GM21367 (cell line): Measurements from ENCODE around the gene CX3CL1.

ENCODE experiments used
- ATAC-seq: cut with Tn5 transposase; IDR thresholded peaks from one replicate; pipeline ENCODE4 v1.9.1; 2021; ENCODE audit not compliant: unreplicated experiment

Gene CX3CL1

DNA sequence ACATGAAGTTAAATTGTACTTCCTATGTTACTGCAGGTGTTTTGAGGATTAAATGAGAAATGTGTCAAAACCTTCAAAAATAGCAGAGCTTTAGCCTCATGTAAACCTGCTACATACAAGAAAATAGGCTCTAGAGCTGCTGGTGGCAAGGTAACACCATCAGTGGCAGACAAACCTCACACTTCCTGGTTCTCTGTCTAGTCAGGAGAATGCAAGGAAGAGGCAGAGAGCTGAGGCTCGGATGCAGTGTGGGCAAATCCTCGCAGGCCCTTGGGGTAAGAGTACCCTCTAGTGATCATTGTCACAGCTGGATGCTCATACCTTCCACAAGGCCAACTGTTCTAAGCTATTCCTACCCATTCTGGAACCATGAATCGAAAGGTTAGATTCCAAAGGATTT lies 60.7 kb downstream of the CX3CL1 start:
- ATAC-seq = no peak

DNA sequence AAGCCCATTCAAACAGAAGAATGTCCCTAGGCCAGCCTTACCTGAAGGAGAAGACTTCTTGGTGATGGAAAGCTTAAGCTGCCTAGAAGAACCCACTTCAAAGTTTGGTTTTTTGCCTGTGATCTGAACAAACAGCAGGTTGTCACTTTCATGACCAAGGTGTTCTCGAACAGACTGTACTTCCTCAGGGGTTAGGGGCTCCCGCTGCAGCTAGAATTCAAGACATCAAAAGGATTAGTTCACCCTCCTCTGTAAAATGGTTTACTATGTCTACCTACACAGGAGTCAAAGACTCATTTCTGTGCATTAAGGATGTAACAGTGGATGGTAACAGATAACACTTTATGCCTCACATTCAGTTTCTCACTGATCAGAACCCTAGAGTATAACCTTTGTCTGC lies 61.7 kb downstream of the CX3CL1 start:
- no peak for ATAC-seq
